Karpas-422 (cell line): ENCODE measurements around the gene SERPINE2. TPM values are rescaled to one million over a fixed set of nuclear protein-coding genes. Genes with fewer than 3 reads are reported as not detected.

Source experiments
- DNase-seq: peaks from one replicate; pipeline ENCODE4 v3.0.0-alpha.2; 2015
- H2AFZ ChIP-seq: fragments of 200-600 bp; sonication (generic); 2 replicates; pipeline ENCODE4 v1.6.1; 2014; ENCODE audit warnings: antibody characterized with exemption, low read length, mixed read lengths
- H3K27ac ChIP-seq: fragments of 200-600 bp; sonication (generic); 2 replicates; pipeline ENCODE4 v1.5.1; 2014; ENCODE audit warnings: mild to moderate bottlenecking, low read length, moderate library complexity
- H3K27me3 ChIP-seq: fragments of 200-600 bp; sonication (generic); 2 replicates; pipeline ENCODE4 v1.6.1; 2014; ENCODE audit warnings: low read length, mixed read lengths
- H3K36me3 ChIP-seq: fragments of 200-600 bp; sonication (generic); 2 replicates; pipeline ENCODE4 v1.6.1; 2014; ENCODE audit warnings: low read length, mixed read lengths; ENCODE audit not compliant: insufficient read depth
- H3K4me1 ChIP-seq: fragments of 200-600 bp; sonication (generic); 2 replicates; pipeline ENCODE4 v1.6.1; 2014; ENCODE audit warnings: mild to moderate bottlenecking, low read length, mixed read lengths
- H3K4me2 ChIP-seq: fragments of 200-600 bp; sonication (generic); 2 replicates; pipeline ENCODE4 v1.6.1; 2014; ENCODE audit warnings: low read length, low read depth, mild to moderate bottlenecking; ENCODE audit not compliant: poor library complexity, severe bottlenecking
- H3K4me3 ChIP-seq: fragments of 200-600 bp; sonication (generic); 2 replicates; pipeline ENCODE4 v1.5.1; 2014; ENCODE audit warnings: mild to moderate bottlenecking, antibody characterized with exemption, low read length, mixed read lengths
- H3K79me2 ChIP-seq: fragments of 200-600 bp; sonication (generic); 2 replicates; pipeline ENCODE4 v1.6.1; 2014; ENCODE audit warnings: mild to moderate bottlenecking, low read length, mixed read lengths
- H3K9ac ChIP-seq: fragments of 200-600 bp; sonication (generic); 2 replicates; pipeline ENCODE4 v1.6.0; 2014; ENCODE audit warnings: low read length
- H3K9me2 ChIP-seq: fragments of 200-600 bp; sonication (generic), shearing (Covaris generic); replicated peaks from 2 replicates; pipeline ENCODE4 v1.6.0; 2014; ENCODE audit warnings: mild to moderate bottlenecking, low read length, moderate library complexity; ENCODE audit not compliant: insufficient read depth
- H3K9me3 ChIP-seq: fragments of 300-700, 200-600 bp; sonication (generic); 2 replicates; pipeline ENCODE4 v1.6.1; 2014; ENCODE audit warnings: low read length, mixed read lengths
- H4K20me1 ChIP-seq: fragments of 200-600 bp; sonication (generic); 2 replicates; pipeline ENCODE4 v1.6.1; 2014; ENCODE audit warnings: mild to moderate bottlenecking, antibody characterized with exemption, low read length, low read depth; ENCODE audit not compliant: insufficient read depth
- total RNA-seq: library from RNA; depleted of rRNA; stranded (reverse); fragments of >200 nt; shearing (Covaris generic); gene quantifications from 2 replicates; pipeline ENCODE4 v1.2.3, GENCODE V29; 2014; ENCODE audit warnings: low replicate concordance

Gene SERPINE2
- total RNA-seq, 1 experiment from 2014 or later, result 14.5 TPM

GRCh38 chr2:224022486-224022885, 16.6 kb downstream of the SERPINE2 start:
- Histone ChIP-seq H3K9ac (no peak overlapping the region), H3K4me3 (no peak overlapping the region), H3K79me2 (no peaks in the 10 kb centered on the region), H3K27ac (no peak overlapping the region), H3K4me1 (peaks cover 23% of the 10 kb centered on the region), H4K20me1 (no peaks in the 10 kb centered on the region), H3K4me2 (no peak overlapping the region), H3K36me3 (no peaks in the 10 kb centered on the region), H3K27me3 (no peaks in the 10 kb centered on the region), H3K9me2 (no peaks in the 10 kb centered on the region; the same call in 1 of the 2 replicates), H3K9me3 (no peaks in the 10 kb centered on the region), H2AFZ (no peak overlapping the region)
- no peak for DNase-seq

DNA sequence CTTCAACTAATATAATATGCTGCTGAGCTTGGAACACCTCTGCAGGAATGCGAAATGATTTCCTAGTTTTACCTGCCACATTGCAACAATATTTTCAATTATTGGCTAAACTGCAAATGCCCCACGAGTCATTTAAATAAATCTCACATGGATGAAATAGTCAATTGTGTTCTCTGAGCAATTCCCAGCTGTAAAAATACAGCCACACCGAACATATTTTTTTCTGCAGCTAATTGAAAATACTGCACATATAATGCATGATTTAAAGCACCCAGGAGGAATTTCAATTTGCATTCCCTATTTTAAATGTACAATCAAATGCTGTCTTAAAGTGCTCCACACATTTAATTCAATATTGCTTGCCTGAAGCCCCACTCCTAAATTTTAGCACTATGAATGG, 18.6 kb downstream of the SERPINE2 start:
- Histone ChIP-seq H3K4me2 (peak overlapping the region; percentile 17), H3K9me3 (no peaks in the 10 kb centered on the region), H3K9ac (no peak overlapping the region), H3K79me2 (no peaks in the 10 kb centered on the region), H4K20me1 (no peaks in the 10 kb centered on the region), H3K9me2 (no peaks in the 10 kb centered on the region; the same call in 1 of the 2 replicates), H3K36me3 (no peaks in the 10 kb centered on the region), H3K27me3 (no peaks in the 10 kb centered on the region), H3K27ac (no peak overlapping the region), H3K4me3 (no peak overlapping the region), H2AFZ (no peak overlapping the region), H3K4me1 (peaks cover 12% of the 10 kb centered on the region)
- DNase-seq, result no peak

DNA sequence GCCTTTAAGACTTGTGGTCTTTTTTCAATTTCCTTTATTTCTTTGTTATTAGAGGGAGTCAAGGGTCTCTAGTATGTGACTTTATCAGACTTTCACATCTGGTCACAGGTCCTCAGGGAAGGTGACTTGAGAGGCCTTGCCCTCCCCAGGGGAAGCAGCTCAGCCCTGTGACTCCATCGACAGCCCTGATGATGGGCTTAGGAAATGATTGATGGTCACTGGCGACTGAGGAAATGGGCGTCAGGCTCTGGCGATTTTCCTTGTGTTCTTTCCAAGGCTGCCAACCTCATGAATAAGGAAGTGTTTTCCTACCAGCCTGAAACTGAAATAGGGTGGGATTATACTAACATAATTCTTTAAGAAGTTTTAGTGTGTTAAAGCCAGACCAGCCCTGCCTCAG, 21.1 kb downstream of the SERPINE2 start:
- H3K4me2 ChIP-seq, result no peak overlapping the region
- H3K9ac ChIP-seq, result no peak overlapping the region
- no peaks in the 10 kb centered on the region for H3K36me3 ChIP-seq
- no peaks in the 10 kb centered on the region for H3K9me3 ChIP-seq
- no peak overlapping the region for H3K27ac ChIP-seq
- no peak for DNase-seq
- no peak overlapping the region for H3K4me3 ChIP-seq
- no peaks in the 10 kb centered on the region; the same call in 1 of the 2 replicates for H3K9me2 ChIP-seq
- no peaks in the 10 kb centered on the region for H4K20me1 ChIP-seq
- peaks cover 11% of the 10 kb centered on the region for H3K4me1 ChIP-seq
- H3K27me3 ChIP-seq, result no peaks in the 10 kb centered on the region
- H2AFZ ChIP-seq, result no peak overlapping the region
- H3K79me2 ChIP-seq, result no peaks in the 10 kb centered on the region

DNA sequence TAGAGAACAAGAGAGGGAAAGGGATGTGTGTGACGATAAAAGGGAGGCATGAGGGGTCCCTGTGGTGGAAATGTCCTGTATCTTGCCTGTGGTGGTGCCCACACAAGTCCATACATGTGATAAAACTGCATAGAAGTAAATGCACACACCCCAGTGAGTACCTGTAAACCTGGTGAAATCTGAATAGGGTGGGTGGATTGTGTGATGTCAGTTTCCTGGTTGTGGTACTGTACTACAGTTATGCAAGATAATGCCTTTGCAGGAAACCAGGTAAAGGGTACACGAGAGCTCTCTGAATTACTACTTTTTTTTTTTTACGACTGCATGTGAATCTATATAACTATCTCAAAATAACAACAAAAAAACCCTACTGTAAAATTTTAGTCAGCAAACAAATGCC, 22.1 kb downstream of the SERPINE2 start:
- Histone ChIP-seq H2AFZ (no peak overlapping the region), H3K4me1 (peaks cover 11% of the 10 kb centered on the region), H4K20me1 (no peaks in the 10 kb centered on the region), H3K36me3 (no peaks in the 10 kb centered on the region), H3K27me3 (no peaks in the 10 kb centered on the region), H3K9me2 (no peaks in the 10 kb centered on the region; the same call in 1 of the 2 replicates), H3K27ac (no peak overlapping the region), H3K9ac (no peak overlapping the region), H3K4me3 (no peak overlapping the region), H3K79me2 (no peaks in the 10 kb centered on the region), H3K9me3 (no peaks in the 10 kb centered on the region), H3K4me2 (no peak overlapping the region)
- no peak for DNase-seq

DNA sequence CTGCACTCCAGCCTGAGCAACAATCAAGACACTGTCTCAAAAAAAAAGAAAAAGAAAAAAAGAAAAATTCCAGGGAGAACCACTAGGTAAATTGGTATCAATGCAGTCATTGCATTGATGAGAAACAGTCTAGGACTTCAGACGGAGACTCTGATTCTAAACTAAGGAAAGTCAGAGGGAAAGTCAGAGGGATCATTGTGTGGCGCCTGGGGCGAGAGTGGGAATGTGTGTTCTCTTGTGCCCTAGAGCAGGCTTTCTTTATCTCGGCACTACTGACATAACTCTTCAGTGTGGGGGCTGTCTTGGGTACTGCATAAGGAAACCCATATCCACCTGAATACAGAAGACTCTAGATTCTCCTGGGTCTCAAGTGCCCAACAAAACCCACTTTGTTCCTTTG, 24.8 kb downstream of the SERPINE2 start:
- Histone ChIP-seq H3K4me3 (no peak overlapping the region), H3K4me1 (no peaks in the 10 kb centered on the region), H3K79me2 (no peaks in the 10 kb centered on the region)

GRCh38 chr2:224011837-224012236, 27.2 kb downstream of the SERPINE2 start:
- Histone ChIP-seq H3K79me2 (no peaks in the 10 kb centered on the region), H3K4me1 (no peaks in the 10 kb centered on the region), H3K4me3 (no peak overlapping the region), H3K9me2 (no peaks in the 10 kb centered on the region), H3K36me3 (no peaks in the 10 kb centered on the region), H3K9ac (no peak overlapping the region), H3K9me3 (no peaks in the 10 kb centered on the region), H3K27ac (no peak overlapping the region), H4K20me1 (no peaks in the 10 kb centered on the region), H2AFZ (no peak overlapping the region), H3K27me3 (no peaks in the 10 kb centered on the region), H3K4me2 (no peak overlapping the region)
- DNase-seq, result no peak

More for the DNA sequence above, 24.8 kb downstream of the SERPINE2 start:
- H2AFZ ChIP-seq, result no peak overlapping the region
- H3K27me3 ChIP-seq, result no peaks in the 10 kb centered on the region
- no peaks in the 10 kb centered on the region for H4K20me1 ChIP-seq
- H3K9me2 ChIP-seq, result no peaks in the 10 kb centered on the region; the same call in 1 of the 2 replicates
- H3K9ac ChIP-seq, result no peak overlapping the region
- H3K36me3 ChIP-seq, result no peaks in the 10 kb centered on the region
- no peaks in the 10 kb centered on the region for H3K9me3 ChIP-seq
- H3K27ac ChIP-seq, result no peak overlapping the region
- DNase-seq, result no peak
- H3K4me2 ChIP-seq, result no peak overlapping the region

GRCh38 chr2:224009605-224010315, 29.3 kb downstream of the SERPINE2 start:
- no peak overlapping the region for H3K4me3 ChIP-seq
- no peaks in the 10 kb centered on the region for H3K79me2 ChIP-seq
- no peak overlapping the region for H2AFZ ChIP-seq
- H3K27me3 ChIP-seq, result no peaks in the 10 kb centered on the region
- H3K9me2 ChIP-seq, result no peaks in the 10 kb centered on the region
- H3K4me1 ChIP-seq, result no peaks in the 10 kb centered on the region
- DNase-seq, result no peak
- H3K27ac ChIP-seq, result no peak overlapping the region
- H3K9me3 ChIP-seq, result no peaks in the 10 kb centered on the region
- H4K20me1 ChIP-seq, result no peaks in the 10 kb centered on the region
- H3K36me3 ChIP-seq, result no peaks in the 10 kb centered on the region
- no peak overlapping the region for H3K9ac ChIP-seq
- no peak overlapping the region for H3K4me2 ChIP-seq

DNA sequence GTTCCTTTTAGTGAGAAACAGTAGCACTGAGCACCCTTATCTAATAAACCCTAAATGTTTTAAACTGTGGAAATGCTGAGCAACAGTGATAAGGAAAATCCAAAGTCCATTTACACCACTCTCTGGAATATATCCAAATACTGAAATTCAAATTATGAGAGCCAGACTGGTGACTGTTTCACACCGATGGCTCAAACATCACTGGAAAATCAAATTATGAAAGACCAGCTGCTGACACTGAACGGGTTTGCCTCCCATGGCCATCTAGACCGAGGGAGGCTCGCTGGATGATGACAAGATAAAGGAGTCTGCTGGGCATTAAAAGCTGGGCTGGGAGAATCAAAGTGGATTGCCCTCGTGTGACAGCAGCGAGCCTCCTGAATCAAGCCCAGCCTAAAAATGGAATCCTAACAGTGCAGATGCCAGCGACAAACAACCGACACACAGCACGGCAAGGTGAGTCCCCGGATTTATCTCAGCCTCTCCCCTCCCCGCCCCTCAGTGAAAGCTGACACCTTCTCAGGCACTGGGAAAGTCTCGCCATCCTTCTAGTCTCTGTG, 30.3 kb downstream of the SERPINE2 start:
- Histone ChIP-seq H3K9me3 (no peaks in the 10 kb centered on the region), H3K27me3 (no peaks in the 10 kb centered on the region), H3K9me2 (no peaks in the 10 kb centered on the region), H3K4me1 (no peaks in the 10 kb centered on the region), H3K4me2 (no peak overlapping the region), H4K20me1 (no peaks in the 10 kb centered on the region), H3K4me3 (no peak overlapping the region), H2AFZ (no peak overlapping the region), H3K27ac (no peak overlapping the region), H3K36me3 (no peaks in the 10 kb centered on the region), H3K79me2 (no peaks in the 10 kb centered on the region), H3K9ac (no peak overlapping the region)
- no peak for DNase-seq
